ENCODE results near the gene CLTC. TPM values are rescaled to one million over a fixed set of nuclear protein-coding genes. Genes with fewer than 3 reads are reported as not detected.

The CLTC gene
- total RNA-seq, 4 donors from 2014 or later = 140 to 203 (median 172) TPM

- ATAC-seq (no peak), DNase-seq (no peak)
- Histone ChIP-seq H3K36me3 (peaks cover 0 to 65% of the 10 kb centered on the region in 2 donors), H3K4me1 (no peaks in the 10 kb centered on the region), H3K27me3 (no peaks in the 10 kb centered on the region), H3K27ac (no peak overlapping the region), H3K9me3 (no peaks in the 10 kb centered on the region), H3K4me3 (no peak overlapping the region)
- no peak for TF ChIP-seq CTCF (IDR thresholded peaks at IDR 0.05 in 4 of 5, conservative IDR thresholded peaks at IDR 0.05 in 1 of 5)
- intact Hi-C loops (cut with DNase I; ENCODE audit: low total_unique reads) = no loop called here
- in situ Hi-C loops (cut with MboI; ENCODE audit: low sequenced_read_pairs in 4 of 4) = no loop called here
Measured at GRCh38 chr17:59737324-59737723, 117.6 kb downstream of the CLTC start.

GRCh38 chr17:59743842-59744241 is 124.1 kb downstream of the CLTC start:
- in situ Hi-C loops (cut with MboI; ENCODE audit: low sequenced_read_pairs in 4 of 4) (no loop called here), intact Hi-C loops (cut with DNase I; ENCODE audit: low total_unique reads) (no loop called here)
- H3K4me1 ChIP-seq = no peaks in the 10 kb centered on the region
- H3K27me3 ChIP-seq = no peaks in the 10 kb centered on the region
- no peak overlapping the region for H3K27ac ChIP-seq
- no peak for DNase-seq
- no peak for ATAC-seq
- H3K36me3 ChIP-seq = peaks cover 0 to 31% of the 10 kb centered on the region in 2 donors
- no peaks in the 10 kb centered on the region for H3K9me3 ChIP-seq
- no peak for TF ChIP-seq POLR2A (IDR thresholded peaks at IDR 0.05)
- no peak for TF ChIP-seq CTCF (IDR thresholded peaks at IDR 0.05 in 4 of 5, conservative IDR thresholded peaks at IDR 0.05 in 1 of 5)
- no peak overlapping the region for H3K4me3 ChIP-seq

GRCh38 chr17:59745040-59745439 is 125.3 kb downstream of the CLTC start:
- no peak for TF ChIP-seq CTCF (IDR thresholded peaks at IDR 0.05 in 4 of 5, conservative IDR thresholded peaks at IDR 0.05 in 1 of 5)
- TF ChIP-seq POLR2A (IDR thresholded peaks at IDR 0.05) = no peak
- Histone ChIP-seq H3K4me3 (no peak overlapping the region), H3K36me3 (peaks cover 0 to 25% of the 10 kb centered on the region in 2 donors), H3K27ac (no peak overlapping the region), H3K4me1 (no peaks in the 10 kb centered on the region), H3K9me3 (no peaks in the 10 kb centered on the region), H3K27me3 (no peaks in the 10 kb centered on the region)
- no peak for ATAC-seq
- in situ Hi-C loops (cut with MboI; ENCODE audit: low sequenced_read_pairs in 4 of 4) (no loop called here), intact Hi-C loops (cut with DNase I; ENCODE audit: low total_unique reads) (no loop called here)
- DNase-seq = no peak

Other genes starting within 250 kb of the CLTC start
- gene DHX40, start 54.3 kb upstream of the CLTC start, total RNA-seq = 10 to 100 TPM; 21.2 to 32.2 (median 26.9) TPM
- gene PTRH2, start 87.5 kb downstream of the CLTC start, total RNA-seq = 10 to 100 TPM; 17.4 to 18.7 (median 18.1) TPM
- gene VMP1, start 87.8 kb downstream of the CLTC start, total RNA-seq = 10 to 100 TPM; 39.2 to 55.0 (median 48.4) TPM

All from gastrocnemius medialis (tissue), 4 donors.